Uterus (tissue), 2 donors: ENCODE measurements around the gene RNF225.

Experiments
- CTCF ChIP-seq, 4 experiments: fragments of 200-600 bp in 2 of 4; fragments of 450-650 bp in 2 of 4; sonication (generic) in 2 of 4; IDR thresholded peaks; one replicate each; pipeline ENCODE4 v1.5.1; 2016 to 2019; ENCODE audit warnings: antibody characterized with exemption in 4 of 4, mild to moderate bottlenecking in 2 of 4, moderate library complexity in 1 of 4
- POLR2A ChIP-seq, 2 donors: fragments of 450-650 bp; IDR thresholded peaks; one replicate each; pipeline ENCODE4 v1.6.1; 2016; ENCODE audit warnings: antibody characterized with exemption in 2 of 2, mild to moderate bottlenecking in 1 of 2, moderate library complexity in 1 of 2

GRCh38 chr19:58398087-58398486, 2.6 kb downstream of the RNF225 start:
- TF ChIP-seq CTCF (IDR thresholded peaks at IDR 0.05) (no peak), POLR2A (IDR thresholded peaks at IDR 0.05) (no peak)
